Gastrocnemius medialis (tissue), 4 donors: ENCODE measurements around the gene KIR3DL3. TPM values are rescaled to one million over a fixed set of nuclear protein-coding genes. Genes with fewer than 3 reads are reported as not detected.
"Not testable (repeated sequence)": the region's sequence is repeated elsewhere in the genome, so short reads cannot be mapped to it uniquely, and the experiment has no call there.

Experiments
- ATAC-seq, 2 donors: fragments of 150-250 bp; one replicate each; pipeline ENCODE4 v1.9.1; 2016
- DNase-seq, 2 donors: peaks; one replicate each; pipeline ENCODE4 v3.0.0-alpha.2; 2019
- H3K27ac ChIP-seq, 4 donors: fragments of 200-600 bp; sonication (generic); 1 replicate in 1 of 4; 2 replicates in 3 of 4; pipeline ENCODE4 v1.5.1; 2016 to 2018; ENCODE audit warnings: mild to moderate bottlenecking in 2 of 4, moderate library complexity in 1 of 4
- H3K27me3 ChIP-seq, 3 donors: fragments of 200-600 bp; sonication (generic) in 2 of 3; 1 replicate in 1 of 3; 2 replicates in 2 of 3; pipeline versions ENCODE4 v1.5.1 to v1.6.0; 2016 to 2019; ENCODE audit warnings: mild to moderate bottlenecking in 1 of 3, moderate library complexity in 1 of 3
- H3K36me3 ChIP-seq, 2 donors: fragments of 200-600 bp; sonication (generic) in 1 of 2; one replicate each; pipeline ENCODE4 v1.5.1; 2017 to 2018
- H3K4me1 ChIP-seq, 2 donors: fragments of 200-600 bp; sonication (generic) in 1 of 2; one replicate each; pipeline ENCODE4 v1.5.1; 2016 to 2017; ENCODE audit warnings: mild to moderate bottlenecking in 2 of 2
- H3K4me3 ChIP-seq, 4 donors: fragments of 200-600 bp; sonication (generic) in 3 of 4; 1 replicate in 1 of 4; 2 replicates in 3 of 4; pipeline ENCODE4 v1.5.1; 2016 to 2019; ENCODE audit warnings: mild to moderate bottlenecking in 2 of 4
- H3K9me3 ChIP-seq, 3 donors: fragments of 200-600 bp; sonication (generic) in 2 of 3; 1 replicate in 1 of 3; 2 replicates in 2 of 3; pipeline ENCODE4 v1.5.1; 2016 to 2019
- CTCF ChIP-seq, 5 experiments: fragments of 450-650 bp in 3 of 5; fragments of 200-600 bp in 2 of 5; sonication (generic) in 2 of 5; IDR thresholded peaks in 4 of 5; conservative IDR thresholded peaks in 1 of 5; 1 replicate in 4 of 5; 2 replicates in 1 of 5; pipeline ENCODE4 v1.5.1; 2016 to 2019; ENCODE audit warnings: antibody characterized with exemption in 5 of 5, mild to moderate bottlenecking in 3 of 5, moderate library complexity in 3 of 5
- POLR2A ChIP-seq, 2 donors: fragments of 450-650 bp; IDR thresholded peaks; one replicate each; pipeline ENCODE4 v1.6.1; 2017; ENCODE audit warnings: antibody characterized with exemption in 2 of 2, mild to moderate bottlenecking in 2 of 2, moderate library complexity in 2 of 2
- in situ Hi-C, 4 donors: fragments of 200-750 bp; cut with MboI; loops; one replicate each; pipeline versions ENCODE4 v1.15.0 to v1.8.0; 2017; ENCODE audit warnings: low sequenced_read_pairs in 4 of 4
- intact Hi-C: fragments of 100-400 bp; cut with DNase I; formaldehyde crosslinking; loops from one replicate; pipeline ENCODE4 v1.15.1; 2023; ENCODE audit warnings: low total_unique reads
- total RNA-seq, 4 donors: library from RNA; depleted of rRNA; stranded (reverse); fragments of >200 nt; gene quantifications; one replicate each; pipeline versions ENCODE4 v1.1.0 to v1.2.3, GENCODE V29; 2016

Gene KIR3DL3
- total RNA-seq, 4 donors from 2014 or later: not detected

GRCh38 chr19:54728167-54728566 lies 3.9 kb downstream of the KIR3DL3 start:
- H3K27ac ChIP-seq: no peak overlapping the region
- in situ Hi-C loops: no loop called here

GRCh38 chr19:54729416-54730188 lies 5.4 kb downstream of the KIR3DL3 start:
- H3K4me1 ChIP-seq: no peaks in the 10 kb centered on the region
- H3K36me3 ChIP-seq: no peaks in the 10 kb centered on the region
- DNase-seq (no peak), ATAC-seq (no peak)
- H3K4me3 ChIP-seq: no peak overlapping the region
- intact Hi-C loops: no loop called here
- in situ Hi-C loops: no loop called here
- H3K27ac ChIP-seq: no peak overlapping the region
- H3K27me3 ChIP-seq: no peaks in the 10 kb centered on the region
- H3K9me3 ChIP-seq: no peaks in the 10 kb centered on the region
- TF ChIP-seq POLR2A (IDR thresholded peaks at IDR 0.05): no peak
- no peak for TF ChIP-seq CTCF (IDR thresholded peaks at IDR 0.05 in 4 of 5, conservative IDR thresholded peaks at IDR 0.05 in 1 of 5)

More at GRCh38 chr19:54728167-54728566, 3.9 kb downstream of the KIR3DL3 start:
- H3K36me3 ChIP-seq: no peaks in the 10 kb centered on the region
- H3K4me3 ChIP-seq: no peak overlapping the region
- DNase-seq (no peak), ATAC-seq (no peak)
- intact Hi-C loops: no loop called here
- H3K27me3 ChIP-seq: no peaks in the 10 kb centered on the region
- H3K9me3 ChIP-seq: no peaks in the 10 kb centered on the region
- H3K4me1 ChIP-seq: no peaks in the 10 kb centered on the region
- TF ChIP-seq POLR2A (IDR thresholded peaks at IDR 0.05) (no peak), CTCF (IDR thresholded peaks at IDR 0.05 in 4 of 5, conservative IDR thresholded peaks at IDR 0.05 in 1 of 5) (no peak)

- no peak for TF ChIP-seq CTCF (IDR thresholded peaks at IDR 0.05 in 4 of 5, conservative IDR thresholded peaks at IDR 0.05 in 1 of 5)
- no peak for TF ChIP-seq POLR2A (IDR thresholded peaks at IDR 0.05)
- DNase-seq (no peak), ATAC-seq (no peak)
- no peak overlapping the region for H3K27ac ChIP-seq
- in situ Hi-C loops (no loop called here), intact Hi-C loops (no loop called here)
- no peaks in the 10 kb centered on the region for H3K27me3 ChIP-seq
- H3K36me3 ChIP-seq: no peaks in the 10 kb centered on the region
- no peak overlapping the region for H3K4me3 ChIP-seq
- H3K9me3 ChIP-seq: no peaks in the 10 kb centered on the region
- no peaks in the 10 kb centered on the region for H3K4me1 ChIP-seq
These were observed 6.9 kb downstream of the KIR3DL3 start for GRCh38 chr19:54731191-54731590.

GRCh38 chr19:54738306-54738705 lies 14.1 kb downstream of the KIR3DL3 start, which contains the start of gene KIR2DL3:
TSS of gene KIR2DL3 (plus strand) at chr19:54738513. CDS start at chr19:54738546, 33 bp downstream.
- H3K36me3 ChIP-seq, H3K4me3 ChIP-seq, intact Hi-C loops, H3K9me3 ChIP-seq, H3K27ac ChIP-seq, DNase-seq, ATAC-seq, in situ Hi-C loops, H3K27me3 ChIP-seq, H3K4me1 ChIP-seq: not testable (repeated sequence)

GRCh38 chr19:54738715-54739114 lies 14.5 kb downstream of the KIR3DL3 start:
- H3K9me3 ChIP-seq: no peaks in the 10 kb centered on the region
- intact Hi-C loops (no loop called here), in situ Hi-C loops (no loop called here)
- H3K27me3 ChIP-seq: no peaks in the 10 kb centered on the region
- DNase-seq (no peak), ATAC-seq (no peak)
- H3K27ac ChIP-seq: no peak overlapping the region
- TF ChIP-seq POLR2A (IDR thresholded peaks at IDR 0.05) (no peak), CTCF (IDR thresholded peaks at IDR 0.05 in 4 of 5, conservative IDR thresholded peaks at IDR 0.05 in 1 of 5) (no peak)
- H3K36me3 ChIP-seq: no peaks in the 10 kb centered on the region
- H3K4me1 ChIP-seq: no peaks in the 10 kb centered on the region
- no peak overlapping the region for H3K4me3 ChIP-seq
